ENCODE data around the gene TOR1AIP2.

Gene TOR1AIP2

GRCh38 chr1:179876300-179876715 lies 1.3 kb downstream of the TOR1AIP2 start:
- no peak overlapping the region for H3K27ac ChIP-seq
- CTCF ChIA-PET: interaction anchor here (0.5 to 1.0 kb wide), 3 partner anchors 10 to 602 kb away, joined by 3 read pairs; no protein-coding TSS in a partner anchor
- peak; percentile 40 for DNase-seq (ENCODE audit: low spot score)
- POLR2A ChIA-PET (ENCODE audit: low non-redundant PET): no interaction called here
- TF ChIP-seq CTCF (conservative IDR thresholded peaks at IDR 0.05; ENCODE audit: low read depth): no peak

- H3K27ac ChIP-seq: no peak overlapping the region
- TF ChIP-seq CTCF (conservative IDR thresholded peaks at IDR 0.05; ENCODE audit: low read depth): no peak
- ChIA-PET CTCF (interaction anchor here (0.5 to 1.0 kb wide), 4 partner anchors 9 to 602 kb away, joined by 3 read pairs; no protein-coding TSS in a partner anchor), POLR2A (ENCODE audit: low non-redundant PET) (no interaction called here)
- DNase-seq (ENCODE audit: low spot score): no peak
Measured at GRCh38 chr1:179875596-179876299, 1.9 kb downstream of the TOR1AIP2 start.

GRCh38 chr1:179873438-179873851 lies 4.2 kb downstream of the TOR1AIP2 start:
- ChIA-PET CTCF (no interaction called here), POLR2A (ENCODE audit: low non-redundant PET) (no interaction called here)
- no peak overlapping the region for H3K27ac ChIP-seq
- DNase-seq (ENCODE audit: low spot score): no peak
- TF ChIP-seq CTCF (conservative IDR thresholded peaks at IDR 0.05; ENCODE audit: low read depth): no peak

DNA sequence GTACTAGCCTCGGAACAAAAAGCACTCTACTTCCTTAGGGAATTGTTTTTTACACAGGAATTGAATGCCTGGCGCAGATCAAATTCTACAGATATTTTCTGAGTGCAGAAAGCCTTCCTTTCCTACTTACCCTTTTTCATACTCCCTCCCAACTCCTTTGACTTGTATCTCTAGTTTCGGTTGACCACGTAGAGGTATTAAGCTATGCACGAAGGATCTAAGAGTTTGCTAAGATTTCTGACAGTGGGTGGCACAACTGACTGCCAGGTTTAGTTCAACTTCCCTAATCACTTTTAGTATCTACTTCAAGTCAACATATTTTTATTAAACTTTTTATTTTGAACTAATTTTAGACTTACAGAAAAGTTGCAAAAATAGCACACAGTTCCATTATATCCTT lies 5.0 kb downstream of the TOR1AIP2 start:
- H3K27ac ChIP-seq: no peak overlapping the region
- POLR2A ChIA-PET (ENCODE audit: low non-redundant PET): no interaction called here
- no peak for DNase-seq (ENCODE audit: low spot score)
- no peak for TF ChIP-seq CTCF (conservative IDR thresholded peaks at IDR 0.05; ENCODE audit: low read depth)
- CTCF ChIA-PET: interaction anchor here (0.6 kb wide), 1 partner anchor 24 kb away, joined by 3 read pairs; no protein-coding TSS in a partner anchor

- DNase-seq (ENCODE audit: low spot score): no peak
- ChIA-PET POLR2A (ENCODE audit: low non-redundant PET) (no interaction called here), CTCF (interaction anchor here (0.6 kb wide), 1 partner anchor 23 kb away, joined by 3 read pairs; no protein-coding TSS in a partner anchor)
- no peak for TF ChIP-seq CTCF (conservative IDR thresholded peaks at IDR 0.05; ENCODE audit: low read depth)
- no peak overlapping the region for H3K27ac ChIP-seq
Measured at GRCh38 chr1:179871940-179872339, 5.7 kb downstream of the TOR1AIP2 start.

- no peak for DNase-seq (ENCODE audit: low spot score)
- no peak overlapping the region for H3K27ac ChIP-seq
- ChIA-PET POLR2A (ENCODE audit: low non-redundant PET) (no interaction called here), CTCF (no interaction called here)
- no peak for TF ChIP-seq CTCF (conservative IDR thresholded peaks at IDR 0.05; ENCODE audit: low read depth)
Measured at GRCh38 chr1:179870870-179871269, 6.7 kb downstream of the TOR1AIP2 start.

All from RWPE1 (cell line).